NCI-H2196 (cell line): Measurements from ENCODE around the gene POMGNT2.

Experiments
- DNase-seq: peaks from one replicate; lab custom pipeline; 2025; ENCODE audit not compliant: unreplicated experiment; lab: John Stamatoyannopoulos, UW

POMGNT2 gene

DNA sequence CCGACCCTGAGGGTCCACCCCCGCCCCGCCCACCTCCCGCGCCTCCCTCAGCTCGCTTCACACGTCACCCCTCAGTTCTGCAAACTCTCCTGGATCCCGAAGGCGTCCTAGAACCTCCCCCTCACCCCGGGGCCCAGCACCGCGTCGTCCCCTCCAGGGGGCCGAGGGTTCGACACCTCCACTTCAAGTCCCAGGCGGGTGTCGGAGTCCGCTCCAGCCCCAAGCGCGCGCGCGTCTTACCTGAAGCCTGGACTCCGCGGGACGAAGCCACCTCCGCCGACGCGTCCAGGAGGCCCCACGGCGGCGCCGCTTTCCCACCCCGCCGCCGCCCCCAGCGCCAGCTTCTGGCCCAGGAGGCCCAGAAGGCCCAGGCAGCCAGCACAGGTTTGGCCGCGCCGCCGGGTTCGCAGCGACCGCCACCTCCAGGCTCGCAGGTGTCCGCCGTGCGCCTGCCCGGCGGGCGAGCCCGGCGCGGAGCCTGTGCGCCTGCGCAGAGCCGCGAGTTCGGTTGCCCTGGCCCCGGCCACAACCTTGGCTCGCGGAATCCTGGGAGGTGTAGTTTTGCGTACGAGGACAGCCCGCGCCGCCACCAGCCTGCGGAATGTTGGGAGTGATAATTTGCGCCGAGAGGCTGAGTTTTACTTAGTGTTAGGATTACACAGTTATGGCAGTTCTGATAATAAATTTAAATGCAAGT lies at the start of gene POMGNT2:
Gene POMGNT2 (minus strand): TSS at position 484 of the 697 bp plus-strand sequence. CDS start 24,648 bp downstream, outside the sequence.
- DNase-seq: peak; percentile 74

DNA sequence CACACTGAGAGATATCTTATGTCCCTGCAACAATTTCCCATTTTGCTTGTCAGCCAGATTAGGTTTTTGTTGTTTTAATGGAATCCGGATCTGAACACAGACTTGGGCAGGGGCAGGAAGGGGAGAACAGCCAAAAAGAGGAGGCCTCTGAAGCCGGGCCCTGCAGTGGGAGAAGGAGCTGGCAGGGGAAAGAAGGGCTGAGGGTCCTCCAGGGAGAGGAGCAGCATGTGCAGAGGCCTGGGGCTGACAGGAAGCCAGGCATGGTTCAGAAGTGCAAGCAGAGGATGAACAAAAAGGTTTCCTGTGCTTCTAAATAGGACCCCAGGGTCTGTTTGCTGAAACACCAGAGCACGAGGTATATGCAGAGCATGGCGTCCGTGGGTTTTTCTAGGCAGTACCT lies 49.1 kb upstream of the POMGNT2 start:
- DNase-seq: no peak

DNA sequence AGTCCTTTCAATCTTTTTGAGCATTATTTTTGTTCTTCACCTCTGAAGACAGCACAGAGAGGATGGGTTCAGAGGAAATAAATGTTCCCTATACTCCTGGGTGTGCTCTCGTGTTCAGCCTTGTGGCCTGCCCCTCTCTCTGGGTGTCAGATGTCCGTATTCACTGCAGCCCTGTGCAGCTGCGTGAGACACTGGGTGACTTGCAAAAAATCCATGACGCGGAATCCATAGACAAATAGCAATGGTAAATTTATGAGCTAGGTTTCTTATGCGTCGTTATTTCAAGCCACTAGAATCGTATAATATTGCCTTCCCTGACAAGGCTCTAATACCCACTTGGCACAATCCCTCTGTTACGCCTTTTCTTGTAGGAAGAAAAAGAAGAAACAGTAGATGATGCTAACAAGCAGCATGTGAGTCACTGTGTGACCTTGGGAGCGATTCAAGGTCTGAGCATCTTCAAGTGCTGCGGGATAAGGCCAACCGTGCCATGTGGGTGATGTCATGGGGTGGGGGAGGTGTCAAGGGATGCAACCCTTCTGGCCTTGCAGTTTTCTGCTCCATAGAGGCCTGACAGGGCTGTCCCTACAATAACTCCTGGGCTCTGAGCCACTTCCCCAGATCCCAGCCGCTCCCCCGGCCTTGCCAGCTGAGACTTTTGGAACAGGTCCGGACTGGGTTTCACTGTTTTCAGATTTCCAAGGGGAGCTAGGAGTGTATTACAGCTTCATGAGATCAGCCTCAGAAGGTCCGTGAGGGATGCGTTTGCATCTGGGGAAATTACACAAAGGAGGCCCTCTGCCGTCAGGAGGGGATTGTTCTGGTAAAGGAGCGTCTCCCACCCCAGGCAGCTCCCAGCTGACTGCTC lies 47.6 kb upstream of the POMGNT2 start:
- no peak for DNase-seq

DNA sequence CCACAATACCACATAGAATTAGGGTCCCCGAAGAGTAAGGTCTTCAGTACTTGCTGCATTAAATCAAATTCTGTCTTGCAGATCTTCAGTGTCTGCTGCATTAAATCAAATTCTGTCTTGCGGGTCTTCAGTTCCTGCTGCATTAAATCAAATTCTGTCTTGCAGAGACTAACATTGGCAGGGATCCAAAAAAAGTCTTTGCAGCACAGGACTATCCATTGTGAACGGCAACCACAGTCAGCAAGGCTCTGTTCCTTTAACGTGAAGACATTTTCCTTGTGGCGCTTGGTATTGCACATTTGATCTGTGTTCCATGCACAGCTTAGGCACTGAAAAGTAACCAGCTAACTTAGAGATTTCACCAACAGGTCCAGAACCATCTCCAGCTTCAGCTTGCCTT lies 46.8 kb upstream of the POMGNT2 start:
- no peak for DNase-seq

DNA sequence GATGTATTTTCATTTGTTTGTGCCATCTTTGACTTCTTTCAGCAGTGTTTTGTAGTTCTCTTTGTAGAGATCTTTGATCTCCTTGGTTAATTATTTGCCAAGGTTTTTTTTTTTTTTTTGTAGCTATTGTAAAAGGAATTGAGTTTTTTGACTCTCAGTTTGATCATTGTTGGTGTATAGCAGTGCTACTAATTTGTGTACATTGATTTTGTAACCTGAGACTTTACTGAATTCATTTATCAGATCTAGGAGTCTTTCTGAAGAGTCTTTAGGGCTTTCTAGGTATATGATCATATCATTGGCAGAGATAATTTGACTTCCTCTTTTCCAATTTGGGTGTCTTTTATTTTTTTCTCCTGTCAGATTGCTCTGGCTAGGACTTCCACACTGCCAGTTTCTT lies 42.2 kb upstream of the POMGNT2 start:
- no peak for DNase-seq

DNA sequence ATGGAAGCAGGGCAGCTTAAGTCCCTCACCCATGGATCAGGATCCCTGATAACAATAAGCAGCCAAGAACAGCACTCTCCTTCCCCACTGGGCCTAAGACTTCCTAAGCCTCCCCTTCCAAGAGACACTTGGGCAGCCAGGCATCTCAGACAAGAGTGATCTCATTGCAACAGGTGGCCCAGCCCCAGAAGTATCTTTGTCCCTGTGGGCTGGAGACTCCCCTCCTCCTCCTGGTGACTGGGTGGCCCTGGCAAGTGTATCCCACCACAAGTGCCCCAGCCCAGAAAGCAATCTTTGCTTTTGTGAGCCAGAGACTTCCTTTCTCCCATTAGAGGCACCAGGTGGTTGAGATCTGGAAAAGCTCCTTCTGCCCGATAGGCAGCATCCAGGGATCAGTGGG lies 40.7 kb upstream of the POMGNT2 start:
- no peak for DNase-seq

DNA sequence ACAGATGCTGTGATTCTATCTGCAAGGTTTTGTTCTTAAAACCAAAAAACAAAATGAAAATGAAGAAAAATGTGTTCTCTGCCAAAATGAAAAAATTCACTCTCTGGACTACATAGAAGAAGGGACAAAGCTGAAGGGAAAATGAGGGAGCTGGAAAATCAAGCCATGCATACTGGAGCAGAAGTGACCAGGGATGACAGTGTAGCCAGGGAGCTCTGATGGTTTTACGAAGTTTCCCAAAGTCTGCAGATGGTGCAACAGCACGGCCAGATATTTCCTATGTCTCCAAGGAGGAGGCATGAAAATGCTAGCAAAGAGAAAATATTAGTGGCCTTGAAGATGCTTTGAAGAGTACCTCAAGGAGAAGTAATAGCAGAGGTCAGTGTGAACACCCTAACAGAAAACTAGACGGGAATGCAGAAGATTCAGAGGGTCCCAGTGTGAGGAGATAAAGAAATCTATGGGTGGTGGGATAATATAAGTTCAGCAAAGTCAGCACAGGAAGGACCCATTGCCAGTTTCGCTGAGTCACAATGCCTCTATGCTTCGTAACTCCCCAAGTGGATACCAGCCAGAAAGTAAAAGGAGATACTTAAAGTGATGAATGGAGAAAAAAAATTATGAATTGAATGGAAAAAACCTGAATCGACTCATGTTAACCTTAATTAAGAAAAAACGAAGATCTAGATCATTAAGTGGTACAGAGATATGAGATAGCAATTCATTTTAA lies 39.0 kb upstream of the POMGNT2 start:
- DNase-seq: no peak

DNA sequence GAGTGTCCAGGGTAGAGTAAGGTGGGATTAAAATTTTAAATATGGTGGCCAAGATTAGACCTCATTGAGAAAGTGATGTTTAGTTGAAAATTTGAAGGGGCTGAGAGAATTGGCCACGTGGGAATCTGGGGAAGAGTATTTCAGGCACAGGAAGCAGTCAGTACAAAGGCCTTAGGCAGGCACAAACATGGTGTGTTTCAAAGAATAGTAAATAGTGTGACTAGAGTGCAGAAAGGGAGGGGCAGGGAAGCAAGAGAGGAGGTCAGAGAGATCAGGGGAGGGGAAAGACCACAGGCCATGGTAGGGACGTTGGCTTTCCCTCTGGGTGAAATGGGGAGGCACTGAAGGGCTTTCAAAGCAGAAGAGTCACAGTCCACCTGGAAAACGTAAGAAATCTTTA lies 36.6 kb upstream of the POMGNT2 start:
- no peak for DNase-seq

DNA sequence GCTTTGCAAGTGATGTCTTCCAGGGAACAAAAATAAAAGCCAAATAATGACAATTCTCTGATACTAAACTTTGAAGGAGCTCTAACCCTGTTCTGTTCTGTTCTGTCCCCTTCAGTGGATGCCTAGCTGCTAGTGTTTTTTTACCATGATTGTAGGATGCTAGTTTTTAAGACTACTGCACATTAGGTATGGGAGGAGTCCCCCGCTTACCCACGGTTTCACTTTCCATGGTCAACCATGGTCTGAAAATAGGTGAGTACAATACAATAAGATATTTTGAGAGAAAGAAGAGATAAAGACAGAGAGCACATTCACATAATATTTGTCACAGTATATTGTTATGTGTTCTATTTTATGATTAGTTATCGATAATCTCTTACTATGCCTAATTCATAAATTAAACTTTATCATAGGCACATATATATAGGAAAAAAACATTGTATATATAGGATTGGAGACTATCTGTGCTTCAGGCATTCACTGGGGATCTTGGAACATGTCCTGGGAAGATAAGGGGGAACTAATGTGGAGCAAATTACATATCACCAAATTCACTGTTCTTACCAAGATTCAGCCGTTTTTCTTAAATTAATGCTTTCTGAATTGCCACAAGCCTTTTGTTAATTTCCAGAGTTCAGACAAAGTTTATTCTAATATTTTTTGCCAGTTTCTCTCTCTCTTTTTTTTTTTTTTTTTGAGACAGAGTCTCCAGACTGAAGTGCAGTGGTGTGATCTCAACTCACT lies 32.8 kb upstream of the POMGNT2 start:
- DNase-seq: no peak

DNA sequence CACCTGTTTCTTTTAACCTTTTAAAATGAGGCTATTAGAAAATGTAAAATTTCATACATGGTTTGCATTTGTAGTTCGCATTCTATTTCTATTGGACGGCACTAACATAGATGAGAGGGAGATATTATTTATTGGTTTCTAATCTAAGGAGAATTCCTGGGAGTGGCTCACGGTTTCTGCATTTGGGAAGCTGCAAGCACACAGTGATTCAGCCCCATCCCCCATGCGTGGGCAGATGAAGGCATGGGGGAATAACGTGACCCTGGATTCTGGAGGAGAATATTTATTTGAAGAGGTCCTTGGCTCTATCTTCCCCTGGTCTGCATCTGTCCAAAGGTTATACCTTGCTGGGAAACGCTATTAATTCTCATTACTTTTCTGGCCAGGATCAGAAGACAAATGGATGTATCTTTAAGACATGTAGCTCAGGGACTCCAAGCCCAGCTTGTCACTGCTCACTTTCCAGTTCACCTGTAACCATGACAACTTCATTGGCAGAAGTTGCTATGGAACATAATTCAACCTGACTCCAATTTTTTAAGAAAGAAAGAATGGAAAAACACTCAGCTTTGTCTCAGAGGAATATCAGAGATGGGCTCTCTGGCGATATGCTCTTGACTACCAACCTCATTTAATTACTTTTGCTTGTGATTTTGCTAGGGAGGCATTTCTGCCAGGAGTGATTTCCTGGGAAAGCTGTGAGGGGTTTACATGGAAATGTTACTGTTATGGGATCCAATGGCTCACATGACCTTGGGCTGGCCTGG lies 27.2 kb upstream of the POMGNT2 start:
- DNase-seq: no peak

DNA sequence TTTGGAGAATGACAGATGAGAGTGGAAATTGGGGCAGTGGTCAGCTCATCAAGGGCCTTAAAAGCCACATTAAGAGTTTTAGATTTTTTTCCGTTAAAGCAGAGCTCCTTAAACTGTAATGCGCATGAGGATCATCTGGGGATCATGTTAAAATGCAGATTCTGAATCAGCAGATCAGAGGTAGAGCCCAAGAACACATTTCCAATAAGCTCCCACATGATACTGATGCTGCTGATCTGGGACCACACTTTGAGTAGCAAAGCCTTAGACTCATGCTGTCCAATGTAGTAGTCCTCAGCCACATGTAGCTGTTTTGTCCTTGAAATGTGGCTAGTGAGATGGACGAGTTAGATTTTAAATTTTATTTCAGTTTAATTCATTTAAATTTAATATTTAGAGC lies 26.3 kb upstream of the POMGNT2 start:
- DNase-seq: no peak

DNA sequence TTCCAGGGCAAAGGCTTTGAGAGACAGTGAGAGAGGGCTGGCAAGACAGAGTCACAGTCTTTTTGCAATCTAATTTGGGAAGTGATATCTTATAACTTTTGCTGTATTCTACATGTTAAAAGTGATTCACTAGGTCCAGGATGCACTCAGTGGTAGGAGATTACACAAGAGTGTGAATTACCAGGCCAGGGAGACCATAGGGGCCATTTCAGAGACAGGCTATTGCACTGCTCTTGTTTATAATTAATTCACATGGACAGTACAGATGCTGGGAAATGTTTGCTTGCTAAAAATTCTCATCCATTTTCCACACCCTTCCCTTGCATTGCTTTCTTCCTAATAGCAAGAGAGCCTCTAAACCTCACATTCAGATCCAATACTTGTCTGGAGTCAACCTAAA lies 22.6 kb upstream of the POMGNT2 start:
- no peak for DNase-seq

DNA sequence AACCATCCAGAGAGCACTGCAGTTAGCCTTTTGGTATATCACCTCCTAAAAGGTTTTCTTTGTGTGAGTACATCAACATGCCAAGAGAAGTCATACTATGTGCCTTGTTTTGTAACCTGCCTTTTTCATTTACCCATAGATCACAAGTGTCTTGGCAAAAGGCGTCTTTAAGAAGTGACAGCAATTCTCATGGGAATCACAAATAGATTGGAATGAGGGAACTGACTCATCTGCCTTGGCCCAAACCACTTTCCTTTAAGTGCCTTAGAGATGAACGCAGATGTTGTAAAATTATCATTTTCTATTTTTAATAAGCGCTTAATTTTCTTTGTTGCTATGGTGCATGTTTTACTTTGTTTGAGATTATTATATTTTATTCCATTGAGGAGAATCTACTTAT lies 20.7 kb upstream of the POMGNT2 start:
- DNase-seq: no peak

DNA sequence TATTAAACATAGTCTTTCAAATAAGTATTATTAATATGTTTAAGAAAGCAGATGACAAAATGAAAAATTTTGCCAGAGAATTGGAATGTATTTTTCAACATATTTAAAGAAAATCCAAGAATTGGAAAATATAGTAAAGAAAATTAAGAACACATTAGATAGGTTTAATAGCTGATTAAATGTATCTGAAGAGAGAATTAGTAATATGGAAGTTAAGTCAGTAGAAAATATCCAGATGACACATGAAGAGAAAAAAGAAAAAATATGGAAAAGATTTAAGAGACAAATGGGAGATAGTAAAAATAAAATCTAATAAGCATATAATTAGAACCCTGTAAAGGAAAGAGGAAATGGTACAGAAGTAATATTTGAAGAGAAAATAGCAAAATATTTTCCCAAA lies 18.0 kb upstream of the POMGNT2 start:
- DNase-seq: no peak

DNA sequence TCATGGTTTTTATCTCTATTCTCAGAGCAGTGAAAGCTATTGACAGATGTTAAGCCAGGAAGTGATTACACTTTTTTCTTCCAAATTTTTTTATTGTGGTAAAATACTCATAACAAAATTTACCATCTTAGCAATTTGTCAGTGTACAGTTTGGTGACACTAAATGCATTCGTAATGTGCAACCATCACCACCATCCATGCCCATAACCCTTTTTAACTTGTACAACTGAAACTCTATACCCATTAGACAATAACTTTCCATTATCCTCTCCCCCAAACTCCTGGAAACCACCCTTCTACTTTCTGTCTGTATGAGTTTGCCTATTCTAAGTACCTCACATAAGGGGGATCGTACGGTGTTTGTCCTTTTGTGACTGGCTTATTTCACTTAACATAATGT lies 15.1 kb upstream of the POMGNT2 start:
- DNase-seq: no peak

DNA sequence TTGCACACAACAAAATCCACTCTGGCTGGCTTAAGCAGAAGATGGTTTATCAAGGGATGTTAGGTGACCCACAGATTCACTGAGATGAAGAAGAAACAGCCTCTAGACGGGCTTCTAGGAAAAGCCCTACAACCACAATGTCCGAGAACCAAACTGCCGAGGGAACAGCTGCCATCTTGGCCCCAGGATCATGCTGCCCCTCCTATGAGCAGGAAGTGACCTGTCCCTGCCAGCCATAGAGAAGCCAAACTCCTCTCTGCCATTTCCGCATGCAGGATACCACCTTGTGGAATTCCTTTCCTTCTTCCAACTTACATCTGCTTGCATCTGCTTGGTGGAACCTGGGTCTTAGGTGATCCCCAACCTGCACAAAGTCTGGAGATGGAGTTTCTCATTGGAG lies 11.4 kb upstream of the POMGNT2 start:
- no peak for DNase-seq

DNA sequence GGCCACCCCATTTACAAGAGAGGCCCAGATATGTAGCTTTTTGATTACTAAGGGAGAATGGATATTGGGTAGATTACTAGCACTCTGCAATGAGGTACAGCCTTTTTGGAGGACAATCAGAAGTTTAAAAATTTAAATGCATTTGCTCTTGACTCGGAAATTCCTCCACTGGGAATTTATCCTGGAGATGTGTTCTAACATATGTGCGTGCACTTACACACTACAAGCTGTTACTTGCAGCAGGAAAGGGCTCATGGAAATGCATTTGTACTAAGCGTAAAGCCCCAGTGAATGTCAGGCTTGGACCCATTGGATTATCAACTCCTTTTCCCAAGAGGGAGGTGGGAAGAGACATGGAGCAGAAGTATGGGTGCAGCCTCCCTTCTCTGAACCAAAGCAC lies 7.8 kb upstream of the POMGNT2 start:
- DNase-seq: no peak

DNA sequence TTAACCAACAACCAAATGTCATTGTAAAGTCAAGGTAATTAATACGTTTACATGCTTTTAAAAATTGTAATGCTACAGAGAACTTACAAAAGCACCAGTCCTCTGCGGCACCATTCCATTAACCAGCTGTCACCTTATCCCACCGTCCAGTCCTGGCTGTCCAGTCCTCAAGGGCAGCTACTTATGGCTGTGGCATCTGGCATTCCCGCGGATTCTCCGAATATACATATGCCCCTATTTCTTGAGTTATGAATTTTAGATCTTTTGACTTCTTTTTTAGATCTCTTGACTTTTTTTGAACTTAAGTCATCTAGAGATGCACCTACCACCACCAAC lies 382 bp upstream of the POMGNT2 start:
- DNase-seq: no peak

DNA sequence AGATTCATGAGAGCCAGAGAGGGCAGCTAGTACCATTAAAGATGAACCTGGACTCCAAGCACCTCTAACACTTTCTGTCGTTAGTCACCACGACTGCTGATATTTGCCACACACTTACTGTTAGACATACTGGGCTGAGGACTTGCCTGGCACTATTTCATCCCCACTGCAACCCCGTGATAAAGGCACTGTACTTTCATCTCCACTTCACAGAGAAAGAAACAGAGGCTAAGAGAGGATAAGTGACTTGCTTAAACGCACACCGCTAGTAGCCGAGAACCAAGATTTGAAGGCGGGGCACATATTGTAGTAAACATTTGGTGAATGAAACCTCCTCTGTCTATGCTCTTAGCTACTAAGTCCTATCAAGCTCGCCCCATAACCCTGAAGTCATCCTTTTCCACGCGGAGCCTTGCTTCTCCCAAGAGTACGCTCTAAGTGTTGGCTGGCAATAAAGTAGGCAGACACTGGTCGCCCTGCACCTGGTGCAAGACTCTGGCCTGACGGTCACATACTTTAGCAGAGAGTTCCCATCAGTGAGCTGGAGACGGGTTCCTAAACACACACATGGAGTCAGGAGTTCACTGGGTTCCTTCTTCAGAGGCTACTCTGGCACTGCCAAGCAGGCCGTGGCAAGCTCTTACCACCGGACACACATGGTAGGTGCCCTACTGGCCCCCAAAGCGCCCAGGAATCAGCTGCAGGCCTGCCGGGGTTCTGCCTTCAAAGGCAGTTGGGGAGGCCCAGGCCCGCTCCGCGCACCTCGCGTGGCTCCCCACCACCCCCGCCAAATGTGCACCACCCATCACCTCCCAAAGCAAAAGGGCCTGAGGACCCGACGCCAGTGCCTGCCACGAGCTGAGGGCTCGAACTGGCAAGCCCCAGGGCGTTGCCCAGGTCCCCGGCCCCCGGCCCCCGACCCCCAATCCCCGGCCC lies 951 bp downstream of the POMGNT2 start:
- DNase-seq: no peak
